Activated CD4-positive, alpha-beta T cell treated with anti-CD3 and anti-CD28 coated beads for 1 hour (primary cell): Measurements from ENCODE around the gene SLC6A7.
A peak's percentile ranks its signal among the peaks of the same experiment; 100 is the strongest.

ENCODE experiments used
- DNase-seq: peaks from one replicate; pipeline ENCODE4 v3.0.0-alpha.2; 2020

Gene SLC6A7

DNA sequence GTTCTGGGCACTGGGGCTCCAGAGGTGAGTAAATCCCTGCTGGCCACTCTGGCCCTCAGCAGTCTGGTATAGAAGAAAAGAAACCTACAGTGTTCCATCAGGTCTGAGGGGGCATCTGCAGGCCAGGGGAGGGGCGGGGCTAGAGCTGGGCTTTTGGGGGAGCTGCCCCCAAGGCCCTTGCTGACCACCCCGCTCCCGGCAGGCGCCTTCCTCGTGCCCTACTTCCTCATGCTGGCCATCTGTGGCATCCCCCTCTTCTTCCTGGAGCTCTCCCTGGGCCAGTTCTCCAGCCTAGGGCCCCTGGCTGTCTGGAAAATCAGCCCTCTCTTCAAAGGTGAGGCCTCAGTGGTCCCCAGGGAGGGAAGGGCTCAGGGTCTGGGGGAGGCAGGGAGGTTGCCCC lies 6.7 kb downstream of the SLC6A7 start:
- DNase-seq: no peak

DNA sequence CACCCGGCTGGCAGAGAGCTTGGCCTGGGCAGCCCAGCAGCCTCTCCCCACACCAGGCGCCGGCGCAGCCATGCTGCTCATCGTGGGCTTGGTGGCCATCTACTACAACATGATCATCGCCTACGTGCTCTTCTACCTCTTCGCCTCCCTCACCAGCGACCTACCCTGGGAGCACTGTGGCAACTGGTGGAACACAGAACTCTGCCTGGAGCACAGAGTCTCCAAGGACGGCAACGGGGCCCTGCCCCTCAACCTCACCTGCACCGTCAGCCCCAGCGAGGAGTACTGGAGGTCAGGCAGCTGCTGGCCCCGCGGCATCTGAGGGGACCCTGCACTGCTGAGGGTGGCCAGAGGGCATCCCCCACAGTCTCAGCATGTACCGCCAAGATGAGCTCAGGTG lies 7.1 kb downstream of the SLC6A7 start:
- DNase-seq: no peak

DNA sequence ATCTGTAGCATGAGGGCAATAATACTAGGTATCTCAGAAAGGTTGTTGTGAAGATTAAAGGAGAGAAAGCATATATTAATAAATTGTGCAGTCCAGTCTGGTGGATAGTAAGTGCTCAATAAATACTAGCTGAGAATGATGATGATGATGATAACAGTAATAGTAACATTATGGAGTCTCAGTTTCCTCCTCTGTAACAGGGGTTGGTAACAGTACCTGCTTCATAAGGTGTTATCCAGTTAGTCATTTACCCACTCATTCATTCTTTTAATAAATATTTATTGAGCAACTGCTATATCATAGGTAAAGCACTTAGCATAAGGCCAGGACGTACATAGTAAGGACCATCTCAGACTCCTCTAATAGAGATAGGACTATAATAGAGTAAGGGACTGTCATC lies 7.6 kb downstream of the SLC6A7 start:
- DNase-seq: no peak

GRCh38 chr5:150202501-150202900 lies 12.6 kb downstream of the SLC6A7 start:
- DNase-seq: no peak

DNA sequence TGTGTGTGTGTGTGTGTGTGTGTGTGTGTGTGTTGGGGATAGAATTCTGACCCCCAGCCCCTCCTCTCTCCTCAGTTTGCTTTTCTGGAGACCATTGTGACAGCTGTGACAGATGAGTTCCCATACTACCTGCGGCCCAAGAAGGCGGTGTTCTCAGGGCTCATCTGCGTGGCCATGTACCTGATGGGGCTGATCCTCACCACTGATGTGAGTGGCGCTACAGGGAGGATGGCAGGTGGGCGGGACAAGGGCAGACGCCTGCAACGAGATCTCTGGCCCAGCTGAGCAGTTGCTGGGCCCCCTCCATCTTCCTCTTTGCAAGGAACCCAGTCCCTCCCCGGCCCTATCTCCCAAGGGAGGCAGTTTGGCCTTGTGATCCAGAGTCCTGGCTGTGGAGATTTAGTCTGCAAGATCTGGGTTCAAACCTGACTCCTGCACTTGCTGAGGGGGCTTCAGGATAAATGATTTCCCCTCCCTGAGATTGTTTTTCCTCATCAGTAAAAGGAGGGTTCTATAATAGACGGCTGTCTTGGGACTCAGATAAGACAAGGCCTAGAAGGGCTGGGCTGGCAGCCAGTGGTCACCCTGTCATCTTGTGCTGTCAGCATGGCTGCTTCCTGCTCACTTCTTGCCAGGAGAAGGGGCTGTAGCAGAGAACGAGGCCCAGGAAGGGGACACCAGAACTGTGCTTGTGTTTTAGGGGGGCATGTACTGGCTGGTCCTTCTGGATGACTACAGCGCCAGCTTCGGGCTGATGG lies 14.1 kb downstream of the SLC6A7 start:
- no peak for DNase-seq

- DNase-seq: no peak
Measured at GRCh38 chr5:150204590-150204960, 14.7 kb downstream of the SLC6A7 start.

DNA sequence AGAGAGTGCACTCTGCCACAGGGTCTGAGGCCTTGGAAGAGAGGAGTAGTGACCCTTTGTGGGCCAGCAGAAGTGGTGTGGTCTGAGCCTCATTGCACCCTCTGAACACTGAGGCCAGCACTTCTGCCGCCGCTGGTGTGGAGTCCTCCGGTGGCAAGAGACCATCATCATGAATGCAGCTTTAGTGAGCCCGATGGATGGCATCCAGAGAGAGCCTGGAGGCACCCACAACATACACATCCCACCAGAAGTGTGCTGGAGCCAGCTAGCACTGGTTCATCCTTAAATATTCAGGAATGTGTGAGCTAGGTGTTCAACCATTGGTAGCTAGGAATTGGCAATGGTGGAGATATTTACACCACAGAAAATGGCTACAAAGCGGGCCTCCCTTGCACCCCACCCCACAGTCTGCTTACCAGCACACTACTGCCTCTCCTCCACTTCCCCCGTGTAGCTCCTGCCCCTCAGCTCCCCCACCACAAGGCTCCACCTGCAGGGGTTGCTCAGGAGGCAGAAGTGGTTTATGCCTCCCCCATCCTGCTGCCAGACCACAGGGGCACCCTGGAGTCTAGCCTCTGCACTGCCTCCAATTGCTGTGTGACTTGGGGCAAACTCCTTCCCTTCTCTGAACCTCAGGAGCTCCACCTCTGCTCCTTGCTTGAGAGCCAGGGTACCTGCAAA lies 16.4 kb downstream of the SLC6A7 start:
- DNase-seq: no peak

DNA sequence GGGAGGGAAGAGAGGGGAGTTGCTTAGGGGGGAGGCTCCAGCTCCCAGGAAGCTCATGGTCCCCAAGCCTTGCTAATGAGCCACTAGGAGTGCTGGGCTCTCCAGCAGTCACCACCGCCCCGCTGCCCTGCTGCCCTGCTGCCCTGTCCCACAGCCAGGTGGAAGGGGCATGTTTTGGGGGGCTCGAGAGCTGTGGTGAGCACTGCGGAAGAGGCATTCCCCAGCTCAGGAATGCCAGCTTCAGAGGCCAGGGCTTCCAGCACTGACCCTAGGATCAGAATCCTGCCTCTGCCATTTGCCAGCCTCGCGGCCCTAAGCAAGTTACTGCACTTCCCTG lies 16.9 kb downstream of the SLC6A7 start:
- DNase-seq: no peak

GRCh38 chr5:150208187-150209098 lies 18.6 kb downstream of the SLC6A7 start:
- DNase-seq: no peak

DNA sequence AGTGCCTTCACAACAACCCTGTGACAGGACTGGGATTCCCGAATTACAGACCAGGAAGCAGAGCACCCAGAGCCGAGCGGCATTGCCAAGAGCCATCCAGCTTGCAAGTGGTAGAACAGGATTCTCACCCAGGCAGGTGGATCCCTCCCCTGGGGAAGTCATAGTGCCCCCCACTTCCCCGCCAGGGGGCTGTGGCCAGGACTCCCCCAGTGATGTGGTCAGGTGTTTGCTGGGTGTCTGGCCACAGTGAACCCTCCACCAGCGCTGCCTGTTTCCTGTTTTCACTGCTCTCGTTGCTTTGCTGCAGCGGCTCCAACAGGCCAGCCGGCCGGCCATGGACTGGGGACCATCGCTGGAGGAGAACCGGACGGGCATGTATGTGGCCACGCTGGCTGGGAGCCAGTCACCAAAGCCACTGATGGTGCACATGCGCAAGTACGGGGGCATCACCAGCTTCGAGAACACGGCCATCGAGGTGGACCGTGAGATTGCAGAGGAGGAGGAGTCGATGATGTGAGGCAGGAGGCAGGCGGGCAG lies 19.3 kb downstream of the SLC6A7 start:
- DNase-seq: no peak

- DNase-seq: no peak
Measured at GRCh38 chr5:150210644-150211043, 20.8 kb downstream of the SLC6A7 start.

DNA sequence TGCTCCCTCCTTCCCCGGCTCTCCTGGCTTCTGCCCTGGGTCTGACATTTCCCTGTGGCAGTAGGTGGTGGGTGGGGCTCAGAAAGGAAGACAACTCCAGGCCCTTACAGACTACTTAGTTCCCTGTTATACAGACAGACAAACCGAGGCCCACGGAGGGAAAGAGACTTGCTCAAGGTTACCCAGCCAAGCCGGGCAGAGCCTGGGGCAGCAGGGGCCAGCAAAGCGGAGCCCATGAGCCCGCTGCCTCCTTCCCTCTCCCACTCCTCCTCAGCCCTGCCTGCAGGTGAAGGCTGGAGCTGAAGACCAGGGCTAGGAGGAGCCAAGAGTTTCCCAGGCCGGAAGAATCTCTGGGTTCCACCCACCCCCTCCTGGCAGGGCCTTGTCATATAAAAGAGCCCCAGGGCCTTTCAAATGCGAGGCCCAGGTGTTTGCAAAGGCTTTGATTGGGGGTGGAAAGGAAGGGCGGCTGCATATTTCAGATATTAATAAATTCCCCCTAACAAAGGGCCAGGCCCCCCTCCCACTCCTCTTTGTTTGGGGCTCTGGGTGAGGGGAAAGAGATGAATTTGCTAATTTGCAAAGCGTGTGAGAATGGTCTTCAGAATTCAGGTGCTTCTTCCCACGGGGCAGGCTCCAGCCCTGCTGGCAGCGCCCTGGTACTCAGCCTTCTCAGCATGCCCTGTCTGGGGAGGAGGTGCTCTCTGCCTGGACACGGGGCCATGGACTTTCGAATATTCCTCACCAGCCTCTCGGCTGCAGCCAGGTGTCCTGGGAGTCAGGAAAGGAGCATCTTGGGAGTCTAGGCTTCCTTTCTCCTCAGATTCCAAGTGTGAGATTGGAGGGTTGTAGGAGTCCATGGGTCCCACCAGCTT lies 21.5 kb downstream of the SLC6A7 start:
- DNase-seq: no peak

DNA sequence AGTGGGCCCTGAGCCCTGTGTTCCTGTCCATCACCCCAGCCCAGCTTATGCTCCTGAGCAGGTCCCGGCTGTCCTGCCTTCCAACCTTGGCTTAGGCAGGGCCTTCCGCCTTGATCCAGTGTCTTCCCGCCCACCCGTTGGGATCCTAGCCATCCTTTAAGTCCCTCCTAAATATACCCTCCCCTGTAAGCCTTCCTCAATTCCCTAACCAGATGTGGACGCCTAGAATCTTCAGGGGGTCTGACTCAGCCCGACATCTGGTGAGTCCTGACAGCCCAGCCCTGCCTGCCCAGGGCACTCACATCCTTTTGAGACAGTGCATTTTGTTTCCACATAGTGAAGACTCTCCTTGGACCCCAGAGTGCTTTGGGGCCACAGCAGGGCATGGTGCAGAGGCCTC lies 23.7 kb downstream of the SLC6A7 start:
- no peak for DNase-seq

GRCh38 chr5:150214289-150214688 lies 24.4 kb downstream of the SLC6A7 start:
- DNase-seq: no peak

GRCh38 chr5:150215979-150216944 lies 26.4 kb downstream of the SLC6A7 start:
- DNase-seq: no peak

DNA sequence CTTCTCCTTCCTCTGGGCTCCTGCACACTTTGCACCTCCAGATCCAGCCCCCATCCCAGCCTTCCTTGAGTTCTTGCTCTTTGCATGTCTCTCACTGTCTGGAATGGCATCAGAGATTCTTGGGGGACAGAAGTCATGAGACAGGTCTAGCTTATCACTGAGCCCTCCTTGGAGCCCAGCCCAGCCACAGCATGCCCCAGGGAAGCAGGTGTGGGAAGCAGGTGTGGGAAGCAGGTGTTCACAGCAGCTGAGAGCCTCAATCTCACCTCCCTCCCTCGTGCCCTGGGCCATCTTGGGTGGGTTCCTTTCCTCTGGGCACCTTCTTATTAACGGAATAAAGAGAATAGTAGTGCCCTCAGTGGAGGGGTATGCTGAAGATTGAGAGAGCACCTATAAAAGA lies 27.2 kb downstream of the SLC6A7 start:
- DNase-seq: no peak

GRCh38 chr5:150217873-150218692 lies 28.2 kb downstream of the SLC6A7 start:
- peak; percentile 64 for DNase-seq

DNA sequence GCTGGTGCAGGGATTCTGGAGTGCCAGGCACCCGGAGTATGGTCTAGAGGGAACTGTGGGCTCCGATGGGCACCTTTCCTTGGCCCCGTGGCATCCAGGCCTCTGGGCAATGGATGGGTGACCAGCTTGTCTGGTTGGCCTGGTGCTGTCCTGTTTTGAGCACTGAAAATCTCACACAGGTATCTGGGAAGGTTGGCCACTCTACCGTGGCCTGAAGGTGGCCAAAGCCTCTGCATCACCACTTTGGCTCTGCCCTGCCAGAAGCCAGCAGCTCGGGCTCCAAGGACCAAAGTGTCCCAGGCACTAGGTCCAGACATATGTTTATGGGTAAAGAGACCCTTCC lies 28.8 kb downstream of the SLC6A7 start:
- no peak for DNase-seq

- no peak for DNase-seq
Measured at GRCh38 chr5:150219142-150219541, 29.3 kb downstream of the SLC6A7 start.

- DNase-seq: no peak
Measured at GRCh38 chr5:150219861-150220260, 30.0 kb downstream of the SLC6A7 start.
